ENCODE data around the gene EMP2. TPM values are rescaled to one million over a fixed set of nuclear protein-coding genes. Genes with fewer than 3 reads are reported as not detected.
A peak's percentile ranks its signal among the peaks of the same experiment; 100 is the strongest.

The EMP2 gene
- total and polyA plus RNA-seq, 7 donors: 8.0 to 25.4 (median 12.8) TPM

GRCh38 chr16:10571354-10571753 is 9.0 kb downstream of the EMP2 start:
- ATAC-seq: no peak
- H3K27ac ChIP-seq: no peak overlapping the region
- intact Hi-C loops (cut with DNase I): loop anchor here in 1 of 2 donors (10.0 kb wide), 1 partner anchor 47 kb away; no protein-coding TSS in a partner anchor
- DNase-seq: no peak
- H3K36me3 ChIP-seq (ENCODE audit: insufficient read depth in 1 of 2, low read depth in 1 of 2): peaks cover 0 to 4% of the 10 kb centered on the region in 2 donors
- 73 to 96% (median 74%) methylated on average over 5 of the region's 5 CpGs for WGBS, 3 donors
- H3K4me3 ChIP-seq: no peak overlapping the region
- no peak for TF ChIP-seq CTCF (IDR thresholded peaks at IDR 0.05)
- no peaks in the 10 kb centered on the region for H3K9me3 ChIP-seq
- peaks cover 31% of the 10 kb centered on the region for H3K4me1 ChIP-seq
- no peaks in the 10 kb centered on the region for H3K27me3 ChIP-seq (ENCODE audit: insufficient read depth in 3 of 3, low read length in 2 of 3)

GRCh38 chr16:10569621-10570020 is 10.8 kb downstream of the EMP2 start:
- ATAC-seq (peak; percentile 63 to 94 (median 82)), DNase-seq (no peak)
- Histone ChIP-seq H3K27ac (peak overlapping the region; percentile 64), H3K36me3 (ENCODE audit: insufficient read depth in 1 of 2, low read depth in 1 of 2) (peaks cover 0 to 4% of the 10 kb centered on the region in 2 donors), H3K27me3 (ENCODE audit: insufficient read depth in 3 of 3, low read length in 2 of 3) (no peaks in the 10 kb centered on the region), H3K9me3 (no peaks in the 10 kb centered on the region), H3K4me3 (no peak overlapping the region), H3K4me1 (peaks cover 32% of the 10 kb centered on the region)
- no peak for TF ChIP-seq CTCF (IDR thresholded peaks at IDR 0.05)
- WGBS, 3 donors: 20 to 33% (median 20%) methylated on average over 8 of the region's 8 CpGs
- intact Hi-C loops (cut with DNase I): loop anchor here in 1 of 2 donors (10.0 kb wide), 1 partner anchor 45 kb away; no protein-coding TSS in a partner anchor

- ATAC-seq (no peak), DNase-seq (no peak)
- Histone ChIP-seq H3K27ac (no peak overlapping the region), H3K27me3 (ENCODE audit: insufficient read depth in 3 of 3, low read length in 2 of 3) (no peaks in the 10 kb centered on the region), H3K9me3 (peaks cover 6% of the 10 kb centered on the region), H3K4me3 (no peak overlapping the region), H3K4me1 (peaks cover 39% of the 10 kb centered on the region), H3K36me3 (ENCODE audit: insufficient read depth in 1 of 2, low read depth in 1 of 2) (peaks cover 0 to 3% of the 10 kb centered on the region in 2 donors)
- intact Hi-C loops (cut with DNase I): no loop called here
- WGBS, 3 donors: 86 to 90% (median 90%) methylated on average over 6 of the region's 6 CpGs
- no peak for TF ChIP-seq CTCF (IDR thresholded peaks at IDR 0.05)
These were observed 13.8 kb downstream of the EMP2 start for GRCh38 chr16:10566613-10567012.

GRCh38 chr16:10565167-10565566 is 15.2 kb downstream of the EMP2 start:
- no peak for TF ChIP-seq CTCF (IDR thresholded peaks at IDR 0.05)
- WGBS, 3 donors: 49 to 63% (median 56%) methylated on average over 5 of the region's 5 CpGs
- intact Hi-C loops (cut with DNase I): no loop called here
- peak overlapping the region; percentile 37 for H3K27ac ChIP-seq
- peaks cover 6% of the 10 kb centered on the region for H3K9me3 ChIP-seq
- no peak overlapping the region for H3K4me3 ChIP-seq
- H3K36me3 ChIP-seq (ENCODE audit: insufficient read depth in 1 of 2, low read depth in 1 of 2): no peaks in the 10 kb centered on the region
- no peak for DNase-seq
- no peaks in the 10 kb centered on the region for H3K27me3 ChIP-seq (ENCODE audit: insufficient read depth in 3 of 3, low read length in 2 of 3)
- H3K4me1 ChIP-seq: peaks cover 49% of the 10 kb centered on the region
- ATAC-seq: no peak

GRCh38 chr16:10564591-10564990 is 15.8 kb downstream of the EMP2 start:
- no peak overlapping the region for H3K4me3 ChIP-seq
- DNase-seq (no peak), ATAC-seq (no peak)
- H3K27ac ChIP-seq: peak overlapping the region; percentile 37
- H3K27me3 ChIP-seq (ENCODE audit: insufficient read depth in 3 of 3, low read length in 2 of 3): no peaks in the 10 kb centered on the region
- H3K9me3 ChIP-seq: peaks cover 6% of the 10 kb centered on the region
- 63% methylated on average over 5 of the region's 5 CpGs for WGBS, 3 donors
- no peak for TF ChIP-seq CTCF (IDR thresholded peaks at IDR 0.05)
- no peaks in the 10 kb centered on the region for H3K36me3 ChIP-seq (ENCODE audit: insufficient read depth in 1 of 2, low read depth in 1 of 2)
- peaks cover 49% of the 10 kb centered on the region for H3K4me1 ChIP-seq
- intact Hi-C loops (cut with DNase I): loop anchor here in 1 of 2 donors (5.0 kb wide), 1 partner anchor 263 kb away; no protein-coding TSS in a partner anchor
